ENCODE measurements around the gene STING1. TPM values are rescaled to one million over a fixed set of nuclear protein-coding genes. Genes with fewer than 3 reads are reported as not detected.

The STING1 gene
- total and polyA plus RNA-seq, 2 of the 8 experiments (the other 6 are each of a cell fraction or from before 2014, with no cell fraction given), result 0.26 to 0.47 TPM

DNA sequence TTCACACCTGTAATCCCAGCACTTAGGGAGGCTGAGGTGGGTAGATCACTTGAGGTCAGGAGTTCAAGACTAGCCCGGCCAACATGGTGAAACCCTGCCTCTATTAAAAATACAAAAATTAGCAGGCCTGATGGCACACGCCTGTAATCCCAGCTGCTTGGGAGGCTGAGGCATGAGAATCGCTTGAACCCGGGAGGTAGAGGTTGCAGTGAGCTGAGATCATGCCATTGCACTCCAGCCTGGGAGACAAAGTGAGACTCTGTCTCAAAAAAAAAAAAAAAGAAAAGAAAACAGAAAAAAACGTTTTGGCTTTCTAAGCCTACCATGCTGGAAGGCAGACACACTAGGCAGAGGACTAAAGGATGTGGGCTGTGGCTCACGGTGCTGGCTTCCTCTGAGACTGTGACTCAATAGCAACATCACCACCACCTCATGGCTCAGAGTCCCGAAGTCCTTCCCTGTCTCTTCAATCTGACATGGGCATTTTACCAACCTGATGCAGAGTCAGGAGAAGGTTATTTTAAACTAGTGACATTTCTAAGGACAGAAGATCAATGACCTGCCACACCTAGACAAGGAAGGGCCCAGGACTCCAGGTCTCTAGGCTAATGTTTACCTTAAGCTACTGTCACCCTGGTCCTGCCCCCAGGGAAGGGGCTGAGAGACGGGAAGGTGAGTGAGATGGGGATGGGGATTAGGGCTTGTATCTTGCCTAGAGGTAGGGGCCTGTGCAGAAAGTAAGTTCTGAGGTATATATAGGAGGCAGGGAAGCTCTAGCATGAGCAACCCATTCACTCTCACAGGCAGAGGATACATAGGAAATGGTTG is 23.8 kb downstream of the STING1 start (continued):
- no peak for TF ChIP-seq BCL11A (IDR thresholded peaks at IDR 0.05; ENCODE audit: low read depth in 2 of 2, low read length in 2 of 2)
- TF ChIP-seq JUN (IDR thresholded peaks at IDR 0.05; ENCODE audit: low read depth, low read length), result no peak
- no peak for TF ChIP-seq BRCA1 (IDR thresholded peaks at IDR 0.05; ENCODE audit: low read depth, low read length)
- TF ChIP-seq SRF (IDR thresholded peaks at IDR 0.05; ENCODE audit: low read depth, low read length), result no peak
